GM12874 (cell line): ENCODE measurements around the gene KRT78.

Experiments
- CTCF ChIP-seq: IDR thresholded peaks from 2 replicates; pipeline ENCODE4 v1.5.1; 2011; ENCODE audit warnings: low read depth, mild to moderate bottlenecking, control low read depth, low read length, moderate library complexity; ENCODE audit not compliant: insufficient read depth

The KRT78 gene

GRCh38 chr12:52798003-52798670 is 50.7 kb downstream of the KRT78 start:
- no peak for TF ChIP-seq CTCF

- TF ChIP-seq CTCF: no peak
Measured at GRCh38 chr12:52797529-52797894, 51.3 kb downstream of the KRT78 start.

GRCh38 chr12:52796839-52797528 is 51.8 kb downstream of the KRT78 start:
- TF ChIP-seq CTCF: no peak

GRCh38 chr12:52796429-52796794 is 52.4 kb downstream of the KRT78 start:
- TF ChIP-seq CTCF: no peak

- no peak for TF ChIP-seq CTCF
Measured at GRCh38 chr12:52795694-52796428, 52.9 kb downstream of the KRT78 start, which contains the start of gene KRT3. Gene KRT3, minus strand, starts transcription at chr12:52796117. Its CDS starts 75 bp downstream, at chr12:52796042.

- TF ChIP-seq CTCF: no peak
Measured at GRCh38 chr12:52794479-52795331, 54.1 kb downstream of the KRT78 start.
